PC-3 (cell line): ENCODE results near the gene FOXL2NB.

Experiments used
- EZH2 ChIP-seq: fragments of 300-600 bp; sonication (generic); IDR thresholded peaks from one replicate; pipeline ENCODE4 v1.6.1; 2017; ENCODE audit warnings: antibody characterized with exemption, mild to moderate bottlenecking, low read length; ENCODE audit not compliant: unreplicated experiment
- TF ChIP-seq, protein P1 (sequence below): fragments of 300-600 bp; sonication (generic); conservative IDR thresholded peaks from 2 replicates; pipeline ENCODE4 v1.5.1; 2017; ENCODE audit warnings: antibody characterized with exemption, low read depth, mild to moderate bottlenecking, low read length

DNA sequence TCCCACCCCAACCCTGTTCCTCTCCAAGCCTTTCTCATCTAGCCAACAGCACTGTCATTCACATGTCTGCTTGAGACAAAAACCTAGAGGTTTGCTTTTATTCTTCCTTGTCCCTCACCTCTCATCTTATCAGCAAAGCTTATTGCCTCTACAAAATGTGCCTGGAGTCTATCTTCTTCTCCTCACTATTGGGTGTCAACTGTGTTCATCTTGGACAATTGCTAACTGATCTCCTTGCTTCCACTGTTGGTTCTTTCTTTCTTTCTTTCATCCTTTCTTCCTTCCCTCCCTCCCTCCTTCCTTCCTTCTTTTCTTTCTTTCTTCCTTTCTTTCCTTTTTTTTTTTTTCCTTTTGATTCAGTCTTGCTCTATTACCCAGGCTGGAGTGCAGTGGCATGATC lies 48.3 kb upstream of the FOXL2NB start:
- no peak for TF ChIP-seq EZH2
- TF ChIP-seq, protein P1, sequence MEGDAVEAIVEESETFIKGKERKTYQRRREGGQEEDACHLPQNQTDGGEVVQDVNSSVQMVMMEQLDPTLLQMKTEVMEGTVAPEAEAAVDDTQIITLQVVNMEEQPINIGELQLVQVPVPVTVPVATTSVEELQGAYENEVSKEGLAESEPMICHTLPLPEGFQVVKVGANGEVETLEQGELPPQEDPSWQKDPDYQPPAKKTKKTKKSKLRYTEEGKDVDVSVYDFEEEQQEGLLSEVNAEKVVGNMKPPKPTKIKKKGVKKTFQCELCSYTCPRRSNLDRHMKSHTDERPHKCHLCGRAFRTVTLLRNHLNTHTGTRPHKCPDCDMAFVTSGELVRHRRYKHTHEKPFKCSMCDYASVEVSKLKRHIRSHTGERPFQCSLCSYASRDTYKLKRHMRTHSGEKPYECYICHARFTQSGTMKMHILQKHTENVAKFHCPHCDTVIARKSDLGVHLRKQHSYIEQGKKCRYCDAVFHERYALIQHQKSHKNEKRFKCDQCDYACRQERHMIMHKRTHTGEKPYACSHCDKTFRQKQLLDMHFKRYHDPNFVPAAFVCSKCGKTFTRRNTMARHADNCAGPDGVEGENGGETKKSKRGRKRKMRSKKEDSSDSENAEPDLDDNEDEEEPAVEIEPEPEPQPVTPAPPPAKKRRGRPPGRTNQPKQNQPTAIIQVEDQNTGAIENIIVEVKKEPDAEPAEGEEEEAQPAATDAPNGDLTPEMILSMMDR = no peak
